Neural progenitor cell (in vitro differentiated cells): ENCODE results near the gene MPRIP. TPM values are rescaled to one million over a fixed set of nuclear protein-coding genes. Genes with fewer than 3 reads are reported as not detected.

Experiments
- DNase-seq: peaks from one replicate; pipeline ENCODE4 v3.0.0-alpha.2; 2016; ENCODE audit warnings: low spot score
- H2AFZ ChIP-seq: fragments of 200-600 bp; sonication (generic); replicated peaks from 2 replicates; pipeline ENCODE4 v1.6.1; 2016; ENCODE audit warnings: antibody characterized with exemption
- H3F3A ChIP-seq: fragments of 200-600 bp; sonication (generic); 2 replicates; pipeline ENCODE4 v1.6.1; 2016; ENCODE audit warnings: antibody characterized with exemption, low read depth
- H3K27ac ChIP-seq: fragments of 200-600 bp; sonication (generic); 2 replicates; pipeline ENCODE4 v1.5.1; 2016; ENCODE audit warnings: mild to moderate bottlenecking
- H3K27me3 ChIP-seq: fragments of 200-600 bp; sonication (generic); 2 replicates; pipeline ENCODE4 v1.6.1; 2016; ENCODE audit warnings: mild to moderate bottlenecking, moderate library complexity
- H3K36me3 ChIP-seq: fragments of 200-600 bp; sonication (generic); 2 replicates; pipeline ENCODE4 v1.5.1; 2016
- H3K4me1 ChIP-seq: fragments of 200-600 bp; sonication (generic); 2 replicates; pipeline ENCODE4 v1.6.1; 2016; ENCODE audit warnings: mixed run types
- H3K4me2 ChIP-seq: fragments of 200-600 bp; sonication (generic); 2 replicates; pipeline ENCODE4 v1.6.1; 2016
- H3K4me3 ChIP-seq: fragments of 200-600 bp; sonication (generic); 2 replicates; pipeline ENCODE4 v1.5.1; 2016
- H3K79me2 ChIP-seq: fragments of 200-600 bp; sonication (generic); 2 replicates; pipeline ENCODE4 v1.6.1; 2016; ENCODE audit warnings: low read depth
- H3K9ac ChIP-seq: fragments of 200-600 bp; sonication (generic); 2 replicates; pipeline ENCODE4 v1.6.1; 2016
- H3K9me3 ChIP-seq: fragments of 200-600 bp; sonication (generic); 2 replicates; pipeline ENCODE4 v1.5.1; 2016; ENCODE audit warnings: low read depth
- H4K20me1 ChIP-seq: fragments of 200-600 bp; sonication (generic); 2 replicates; pipeline ENCODE4 v1.6.1; 2016; ENCODE audit warnings: low read depth
- H3K27ac Mint-ChIP-seq: 3 replicates; pipeline ENCODE4 v1.8.0; 2021; ENCODE audit warnings: mixed read lengths
- H3K27me3 Mint-ChIP-seq: 2 replicates; pipeline ENCODE4 v1.8.0; 2022; ENCODE audit warnings: low read depth, mild to moderate bottlenecking, inconsistent platforms, moderate library complexity, mixed read lengths; ENCODE audit not compliant: insufficient read depth
- H3K36me3 Mint-ChIP-seq: 3 replicates; pipeline ENCODE4 v1.8.0; 2021; ENCODE audit warnings: mixed read lengths
- H3K4me1 Mint-ChIP-seq: 3 replicates; pipeline ENCODE4 v1.8.0; 2021; ENCODE audit warnings: mixed read lengths
- H3K4me3 Mint-ChIP-seq: 3 replicates; pipeline ENCODE4 v1.8.0; 2021; ENCODE audit warnings: mild to moderate bottlenecking, moderate library complexity, mixed read lengths
- H3K9me3 Mint-ChIP-seq: 3 replicates; pipeline ENCODE4 v1.8.0; 2020; ENCODE audit warnings: mixed read lengths
- EZH2 ChIP-seq: fragments of 200-600 bp; sonication (generic); IDR thresholded peaks from 2 replicates; pipeline ENCODE4 v1.6.1; 2017; ENCODE audit warnings: antibody characterized with exemption, mild to moderate bottlenecking, moderate library complexity
- EZH2phosphoT487 ChIP-seq: fragments of 200-600 bp; sonication (generic); IDR thresholded peaks from 2 replicates; pipeline ENCODE4 v1.6.1; 2017; ENCODE audit warnings: antibody characterized with exemption
- total RNA-seq: library from RNA; depleted of rRNA; stranded (reverse); fragments of >200 nt; gene quantifications from 2 replicates; pipeline ENCODE4 v1.2.3, GENCODE V29; 2015; ENCODE audit warnings: low replicate concordance
- TF ChIP-seq, protein P1 (sequence below): fragments of 200-600 bp; sonication (generic); IDR thresholded peaks from 2 replicates; pipeline ENCODE4 v1.5.1; 2017; ENCODE audit warnings: antibody characterized with exemption, mild to moderate bottlenecking

Gene MPRIP
- total RNA-seq, 1 donor from 2014 or later: 42.1 TPM

DNA sequence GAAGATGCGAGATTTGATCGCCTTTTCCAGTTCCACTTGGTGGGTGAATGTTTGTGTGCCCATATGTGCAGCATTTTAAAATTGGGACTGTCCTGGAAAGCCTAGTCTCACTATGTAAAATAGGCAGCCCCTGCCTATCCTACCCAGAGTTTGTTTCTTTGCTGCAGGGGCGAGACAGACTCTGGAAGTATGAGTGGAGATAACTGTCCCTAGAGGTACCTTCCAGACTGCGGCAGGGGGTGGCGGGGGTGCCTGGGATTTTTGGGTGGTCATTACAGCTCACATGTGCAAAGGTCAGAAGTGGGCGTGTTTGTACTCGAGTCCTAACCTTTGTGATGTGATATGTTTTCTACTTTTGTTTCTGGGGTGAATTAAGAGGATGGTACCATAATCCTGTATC lies 36.6 kb downstream of the MPRIP start:
- no peak overlapping the region for H3K4me2 ChIP-seq
- peaks cover 18% of the 10 kb centered on the region for H3K4me1 ChIP-seq
- DNase-seq: no peak
- Mint-ChIP-seq H3K36me3 (peaks cover 15% of the 10 kb centered on the region), H3K27me3 (no peaks in the 10 kb centered on the region), H3K27ac (no peak overlapping the region), H3K4me1 (peaks cover 44% of the 10 kb centered on the region), H3K4me3 (no peak overlapping the region), H3K9me3 (no peaks in the 10 kb centered on the region)
- H3K79me2 ChIP-seq: peaks cover 6% of the 10 kb centered on the region
- no peak overlapping the region for H3K4me3 ChIP-seq
- H3K27ac ChIP-seq: no peak overlapping the region
- no peak overlapping the region for H2AFZ ChIP-seq
- H3K27me3 ChIP-seq: no peaks in the 10 kb centered on the region
- no peaks in the 10 kb centered on the region for H3K36me3 ChIP-seq
- TF ChIP-seq, protein P1, sequence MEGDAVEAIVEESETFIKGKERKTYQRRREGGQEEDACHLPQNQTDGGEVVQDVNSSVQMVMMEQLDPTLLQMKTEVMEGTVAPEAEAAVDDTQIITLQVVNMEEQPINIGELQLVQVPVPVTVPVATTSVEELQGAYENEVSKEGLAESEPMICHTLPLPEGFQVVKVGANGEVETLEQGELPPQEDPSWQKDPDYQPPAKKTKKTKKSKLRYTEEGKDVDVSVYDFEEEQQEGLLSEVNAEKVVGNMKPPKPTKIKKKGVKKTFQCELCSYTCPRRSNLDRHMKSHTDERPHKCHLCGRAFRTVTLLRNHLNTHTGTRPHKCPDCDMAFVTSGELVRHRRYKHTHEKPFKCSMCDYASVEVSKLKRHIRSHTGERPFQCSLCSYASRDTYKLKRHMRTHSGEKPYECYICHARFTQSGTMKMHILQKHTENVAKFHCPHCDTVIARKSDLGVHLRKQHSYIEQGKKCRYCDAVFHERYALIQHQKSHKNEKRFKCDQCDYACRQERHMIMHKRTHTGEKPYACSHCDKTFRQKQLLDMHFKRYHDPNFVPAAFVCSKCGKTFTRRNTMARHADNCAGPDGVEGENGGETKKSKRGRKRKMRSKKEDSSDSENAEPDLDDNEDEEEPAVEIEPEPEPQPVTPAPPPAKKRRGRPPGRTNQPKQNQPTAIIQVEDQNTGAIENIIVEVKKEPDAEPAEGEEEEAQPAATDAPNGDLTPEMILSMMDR: no peak
- TF ChIP-seq EZH2 (no peak), EZH2phosphoT487 (no peak)
- no peaks in the 10 kb centered on the region for H3K9me3 ChIP-seq
- H4K20me1 ChIP-seq: peaks cover 81% of the 10 kb centered on the region
- H3F3A ChIP-seq: no peaks in the 10 kb centered on the region
- H3K9ac ChIP-seq: no peak overlapping the region

DNA sequence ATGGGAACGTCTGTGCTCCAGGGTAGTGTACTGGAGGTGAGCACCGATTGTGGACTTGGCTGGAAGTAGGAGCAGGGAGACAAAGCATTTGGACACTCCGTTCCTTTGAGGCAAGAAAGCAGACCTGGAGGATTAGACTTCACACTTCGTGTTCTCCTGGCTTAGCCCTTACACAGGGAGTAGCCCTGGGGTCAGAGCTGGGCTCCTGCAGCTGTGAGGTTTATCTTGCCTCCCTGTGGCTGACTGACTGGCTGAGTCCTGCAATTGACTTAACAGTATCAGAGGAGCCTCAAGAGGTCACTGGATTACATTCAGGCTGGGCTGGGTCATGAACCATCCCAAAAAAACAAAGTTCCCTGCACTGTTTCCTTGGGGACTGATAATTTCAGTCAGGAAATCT lies 37.1 kb downstream of the MPRIP start:
- no peak overlapping the region for H3K4me2 ChIP-seq
- Mint-ChIP-seq H3K4me1 (peaks cover 44% of the 10 kb centered on the region), H3K27ac (peak overlapping the region; percentile 10), H3K36me3 (peaks cover 17% of the 10 kb centered on the region), H3K27me3 (no peaks in the 10 kb centered on the region), H3K9me3 (no peaks in the 10 kb centered on the region), H3K4me3 (no peak overlapping the region)
- no peaks in the 10 kb centered on the region for H3K27me3 ChIP-seq
- peaks cover 76% of the 10 kb centered on the region for H4K20me1 ChIP-seq
- peaks cover 6% of the 10 kb centered on the region for H3K79me2 ChIP-seq
- H3K36me3 ChIP-seq: no peaks in the 10 kb centered on the region
- H3K4me1 ChIP-seq: peaks cover 18% of the 10 kb centered on the region
- no peak overlapping the region for H3K9ac ChIP-seq
- no peak for TF ChIP-seq EZH2
- TF ChIP-seq EZH2phosphoT487: no peak
- TF ChIP-seq, protein P1: no peak
- H3K9me3 ChIP-seq: no peaks in the 10 kb centered on the region
- DNase-seq: peak; percentile 59
- no peak overlapping the region for H3K4me3 ChIP-seq
- H2AFZ ChIP-seq: no peak overlapping the region
- H3K27ac ChIP-seq: no peak overlapping the region
- no peaks in the 10 kb centered on the region for H3F3A ChIP-seq

DNA sequence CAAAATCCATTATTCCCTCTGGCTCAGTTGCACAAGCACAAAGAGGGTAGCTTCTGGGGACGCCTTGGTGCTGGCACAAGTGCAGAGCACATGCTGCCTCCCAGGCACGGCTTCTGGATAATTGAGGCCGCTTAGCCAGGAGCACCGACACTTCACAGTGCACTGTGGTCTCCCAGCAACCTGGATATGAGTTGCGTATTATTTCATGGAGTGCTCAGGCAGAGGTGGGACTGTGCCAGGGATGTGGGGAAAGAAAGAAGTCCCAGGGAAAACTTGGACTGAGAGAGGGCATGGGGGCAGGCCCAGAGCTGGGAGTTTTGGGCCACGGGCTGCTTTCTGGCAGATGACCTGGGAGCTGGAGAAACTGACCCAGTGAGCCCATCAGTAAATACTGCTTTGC lies 37.5 kb downstream of the MPRIP start:
- Histone ChIP-seq H3K4me2 (no peak overlapping the region), H3K36me3 (no peaks in the 10 kb centered on the region), H3K9ac (no peak overlapping the region), H4K20me1 (peaks cover 73% of the 10 kb centered on the region), H3K79me2 (peaks cover 6% of the 10 kb centered on the region), H3K4me1 (peaks cover 18% of the 10 kb centered on the region), H3K27me3 (no peaks in the 10 kb centered on the region), H3K27ac (no peak overlapping the region), H3K4me3 (no peak overlapping the region), H2AFZ (no peak overlapping the region), H3F3A (no peaks in the 10 kb centered on the region), H3K9me3 (no peaks in the 10 kb centered on the region)
- peaks cover 17% of the 10 kb centered on the region for H3K36me3 Mint-ChIP-seq
- TF ChIP-seq EZH2phosphoT487 (no peak), EZH2 (no peak)
- TF ChIP-seq, protein P1: no peak
- DNase-seq: no peak
- peaks cover 2% of the 10 kb centered on the region for H3K27me3 Mint-ChIP-seq
- no peaks in the 10 kb centered on the region for H3K9me3 Mint-ChIP-seq
- H3K27ac Mint-ChIP-seq: no peak overlapping the region
- H3K4me3 Mint-ChIP-seq: no peak overlapping the region
- peaks cover 44% of the 10 kb centered on the region for H3K4me1 Mint-ChIP-seq
